GM12892 (cell line): Measurements from ENCODE around the gene TM2D3.

Source experiments
- DNase-seq: peaks from one replicate; pipeline ENCODE4 v3.0.0; 2011; ENCODE audit not compliant: insufficient read length
- FAIRE-seq: peaks from 2 replicates; lab custom pipeline; 2011; peaks lifted over from hg19 to GRCh38; lab: Jason Lieb, UNC
- POLR2A ChIP-seq: IDR thresholded peaks from 2 replicates; pipeline ENCODE4 v1.6.1; 2011; ENCODE audit warnings: low read depth, low read length, control low read depth
- POLR2AphosphoS5 ChIP-seq: IDR thresholded peaks from 2 replicates; pipeline ENCODE4 v1.6.1; 2011; ENCODE audit warnings: low read depth, low read length, control low read depth
- TAF1 ChIP-seq: IDR thresholded peaks from 2 replicates; pipeline ENCODE4 v1.6.1; 2011; ENCODE audit warnings: low read depth, mild to moderate bottlenecking, control low read depth, low read length, borderline replicate concordance

TM2D3 gene

GRCh38 chr15:101609742-101610610 lies 42.2 kb downstream of the TM2D3 start:
- no peak for FAIRE-seq
- TF ChIP-seq POLR2A (no peak), POLR2AphosphoS5 (no peak), TAF1 (no peak)

GRCh38 chr15:101608201-101608600 lies 44.0 kb downstream of the TM2D3 start:
- TF ChIP-seq POLR2A (no peak), TAF1 (no peak), POLR2AphosphoS5 (no peak)
- DNase-seq (no peak), FAIRE-seq (no peak)

More at GRCh38 chr15:101609742-101610610, 42.2 kb downstream of the TM2D3 start:
- no peak for DNase-seq

GRCh38 chr15:101607108-101607507 lies 45.1 kb downstream of the TM2D3 start:
- TF ChIP-seq POLR2A = no peak
- TF ChIP-seq POLR2AphosphoS5 = no peak
- no peak for TF ChIP-seq TAF1
- FAIRE-seq (no peak), DNase-seq (no peak)

DNA sequence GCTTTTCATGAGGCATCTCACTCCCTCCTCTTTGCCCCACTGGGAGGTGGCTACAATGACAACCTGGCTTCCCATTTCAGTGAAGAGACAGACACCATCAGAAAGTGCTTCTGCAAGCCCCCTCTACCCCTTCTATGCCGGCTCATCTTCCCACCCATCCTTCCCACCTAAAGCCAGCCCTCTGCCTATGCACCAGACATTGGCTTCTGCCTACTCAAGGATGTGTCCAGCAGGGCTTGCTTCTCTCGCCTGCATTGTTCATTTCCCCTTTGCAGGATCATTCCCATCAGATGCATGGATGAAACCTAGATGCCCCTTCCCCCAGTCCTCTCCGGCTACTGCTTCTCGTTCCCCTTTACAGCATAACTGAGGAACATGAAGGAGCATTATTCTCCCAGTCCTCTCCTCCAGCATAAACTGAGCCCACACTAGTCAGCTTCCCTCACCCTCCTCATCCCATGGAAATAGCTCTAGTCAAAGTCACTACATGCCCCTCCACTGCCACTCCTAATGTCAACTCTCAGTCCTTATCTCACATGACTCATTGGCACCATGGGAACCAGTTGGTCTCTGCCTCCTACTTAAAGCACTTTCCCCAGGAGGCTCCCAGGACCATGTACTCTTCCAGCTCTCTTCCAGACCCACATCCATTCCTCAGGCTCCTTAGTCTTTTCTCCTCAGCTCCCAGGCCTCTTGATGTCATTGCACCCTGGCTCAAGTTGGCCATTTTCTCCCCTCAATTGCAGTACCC lies 47.9 kb downstream of the TM2D3 start:
- DNase-seq (no peak), FAIRE-seq (no peak)
- TF ChIP-seq POLR2A = no peak
- TF ChIP-seq TAF1 = no peak
- TF ChIP-seq POLR2AphosphoS5 = no peak

DNA sequence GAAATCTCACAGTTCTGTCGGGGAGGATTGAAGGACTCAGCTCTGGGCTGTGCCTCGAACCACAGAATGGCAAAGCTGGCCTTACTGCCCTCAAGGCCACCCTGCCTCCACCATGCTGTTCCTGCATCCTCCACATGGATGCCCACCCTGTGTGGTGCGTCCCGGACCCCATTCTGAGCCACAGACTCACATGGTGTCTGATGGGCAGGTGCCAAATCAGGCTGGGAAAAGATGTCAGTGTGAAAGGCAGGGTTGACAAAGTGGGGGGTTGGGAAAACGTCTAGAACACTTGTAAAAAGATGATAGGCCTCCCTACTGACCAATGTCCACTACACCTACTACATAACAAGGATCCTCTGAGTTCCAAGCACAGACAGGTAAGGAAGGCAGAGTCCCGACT lies 49.4 kb downstream of the TM2D3 start:
- no peak for FAIRE-seq

DNA sequence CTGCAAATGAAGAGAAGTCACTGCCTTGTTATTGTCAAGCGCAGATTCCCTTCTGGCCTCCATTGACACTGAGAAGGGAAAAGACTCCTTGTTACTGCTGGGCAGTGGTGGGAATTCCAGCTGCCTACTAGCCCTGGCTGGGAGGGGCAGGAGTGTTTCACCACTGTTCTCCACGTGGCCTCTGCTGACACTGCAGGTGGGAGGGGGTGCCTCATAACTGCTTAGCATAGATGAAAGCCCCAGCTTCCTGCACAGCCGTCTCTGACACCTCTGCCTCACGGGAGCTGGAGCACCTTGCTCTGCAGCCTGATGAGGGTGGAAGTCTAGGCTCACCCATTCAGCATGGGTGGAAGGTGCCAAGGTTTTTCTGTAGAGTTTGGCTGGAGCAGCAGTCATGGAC lies 52.1 kb downstream of the TM2D3 start:
- DNase-seq (no peak), FAIRE-seq (no peak)
- no peak for TF ChIP-seq POLR2AphosphoS5
- TF ChIP-seq TAF1 = no peak
- TF ChIP-seq POLR2A = no peak

More for the DNA sequence above, 49.4 kb downstream of the TM2D3 start:
- no peak for TF ChIP-seq TAF1
- TF ChIP-seq POLR2A = no peak
- no peak for TF ChIP-seq POLR2AphosphoS5
- no peak for DNase-seq

GRCh38 chr15:101599091-101599490 lies 53.1 kb downstream of the TM2D3 start:
- no peak for FAIRE-seq
- no peak for TF ChIP-seq TAF1
- TF ChIP-seq POLR2A = no peak
- no peak for TF ChIP-seq POLR2AphosphoS5
- no peak for DNase-seq

GRCh38 chr15:101597360-101597928 lies 54.7 kb downstream of the TM2D3 start:
- TF ChIP-seq POLR2AphosphoS5 = no peak
- no peak for TF ChIP-seq POLR2A
- TF ChIP-seq TAF1 = no peak
- FAIRE-seq = no peak
- DNase-seq = no peak

DNA sequence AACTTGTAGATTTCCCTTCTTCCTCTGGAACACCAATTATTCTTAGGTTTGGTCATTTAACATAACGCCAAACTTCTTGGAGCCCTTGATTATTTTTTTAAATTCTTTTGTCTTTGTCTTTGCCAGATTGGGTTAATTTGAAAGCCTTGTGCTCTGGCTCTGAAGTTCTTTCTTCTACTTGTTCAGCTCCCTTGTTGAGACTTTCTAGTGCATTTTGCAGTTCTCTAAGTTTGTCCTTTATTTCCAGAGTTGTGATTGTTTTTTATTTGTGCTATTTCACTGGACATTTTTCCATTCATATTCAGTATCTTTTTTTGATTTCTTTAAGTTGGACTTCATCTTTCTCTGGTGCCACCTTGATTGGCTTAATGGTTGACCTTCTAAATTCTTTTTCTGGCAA lies 55.5 kb downstream of the TM2D3 start:
- no peak for DNase-seq
- no peak for TF ChIP-seq POLR2AphosphoS5
- FAIRE-seq = no peak
